ENCODE results near the gene KCNMA1. TPM values are rescaled to one million over a fixed set of nuclear protein-coding genes. Genes with fewer than 3 reads are reported as not detected.

Gene KCNMA1
- total RNA-seq, 1 experiment from 2014 or later = 0.70 TPM

DNA sequence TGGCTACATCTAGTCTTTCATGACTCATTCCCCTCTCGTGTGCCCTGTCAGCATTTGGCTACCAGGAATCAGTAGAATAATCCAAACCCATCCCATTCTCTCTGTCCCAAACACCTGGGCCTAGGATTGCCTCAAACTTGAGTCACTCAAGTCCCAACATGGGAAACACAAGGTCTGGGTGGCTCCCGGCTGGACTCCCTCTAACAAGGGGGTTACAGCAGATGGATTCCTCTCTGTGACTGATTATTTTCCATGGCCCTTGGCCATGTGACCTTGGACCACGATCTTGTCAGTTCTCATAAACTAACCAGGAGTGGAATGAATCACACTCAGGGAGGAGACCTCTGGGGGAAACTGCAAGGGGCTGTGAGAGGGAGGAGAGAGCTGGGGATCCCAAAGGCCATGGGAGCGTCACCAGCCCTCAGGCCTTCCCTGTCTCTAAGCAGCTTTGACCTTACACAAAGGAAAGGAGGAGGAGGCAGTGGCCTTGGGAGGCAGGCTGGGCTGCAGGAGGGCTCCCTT lies 533.1 kb downstream of the KCNMA1 start:
- intact Hi-C loops (cut with micrococcal nuclease; ENCODE audit: unreplicated experiment) = no loop called here
- Histone ChIP-seq H3K4me3 (no peak overlapping the region), H4K20me1 (ENCODE audit: insufficient read depth) (no peaks in the 10 kb centered on the region), H3K27ac (no peak overlapping the region), H3K9me2 (ENCODE audit: insufficient read depth) (no peaks in the 10 kb centered on the region), H3F3A (ENCODE audit: insufficient read depth, low read depth) (no peaks in the 10 kb centered on the region), H2AFZ (no peak overlapping the region), H3K27me3 (ENCODE audit: insufficient read depth, low read depth) (no peaks in the 10 kb centered on the region; the same call in 1 of the 2 replicates), H3K4me1 (replicated peaks; ENCODE audit: insufficient read depth) (no peaks in the 10 kb centered on the region), H3K79me2 (ENCODE audit: low read depth) (no peaks in the 10 kb centered on the region), H3K4me2 (no peak overlapping the region), H3K9me3 (ENCODE audit: insufficient read depth, low read depth) (no peaks in the 10 kb centered on the region), H3K36me3 (ENCODE audit: low read depth) (no peaks in the 10 kb centered on the region)
- DNase-seq = no peak
- BruUV-seq (replicated peaks) = no TSS peak
- TF ChIP-seq EZH2 (IDR thresholded peaks at IDR 0.05; ENCODE audit: low read depth) = no peak
- TF ChIP-seq, protein P1, sequence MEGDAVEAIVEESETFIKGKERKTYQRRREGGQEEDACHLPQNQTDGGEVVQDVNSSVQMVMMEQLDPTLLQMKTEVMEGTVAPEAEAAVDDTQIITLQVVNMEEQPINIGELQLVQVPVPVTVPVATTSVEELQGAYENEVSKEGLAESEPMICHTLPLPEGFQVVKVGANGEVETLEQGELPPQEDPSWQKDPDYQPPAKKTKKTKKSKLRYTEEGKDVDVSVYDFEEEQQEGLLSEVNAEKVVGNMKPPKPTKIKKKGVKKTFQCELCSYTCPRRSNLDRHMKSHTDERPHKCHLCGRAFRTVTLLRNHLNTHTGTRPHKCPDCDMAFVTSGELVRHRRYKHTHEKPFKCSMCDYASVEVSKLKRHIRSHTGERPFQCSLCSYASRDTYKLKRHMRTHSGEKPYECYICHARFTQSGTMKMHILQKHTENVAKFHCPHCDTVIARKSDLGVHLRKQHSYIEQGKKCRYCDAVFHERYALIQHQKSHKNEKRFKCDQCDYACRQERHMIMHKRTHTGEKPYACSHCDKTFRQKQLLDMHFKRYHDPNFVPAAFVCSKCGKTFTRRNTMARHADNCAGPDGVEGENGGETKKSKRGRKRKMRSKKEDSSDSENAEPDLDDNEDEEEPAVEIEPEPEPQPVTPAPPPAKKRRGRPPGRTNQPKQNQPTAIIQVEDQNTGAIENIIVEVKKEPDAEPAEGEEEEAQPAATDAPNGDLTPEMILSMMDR (conservative IDR thresholded peaks at IDR 0.05) = no peak
- ChIA-PET CTCF (no interaction called here), POLR2A (ENCODE audit: unreplicated experiment) (no interaction called here)

DNA sequence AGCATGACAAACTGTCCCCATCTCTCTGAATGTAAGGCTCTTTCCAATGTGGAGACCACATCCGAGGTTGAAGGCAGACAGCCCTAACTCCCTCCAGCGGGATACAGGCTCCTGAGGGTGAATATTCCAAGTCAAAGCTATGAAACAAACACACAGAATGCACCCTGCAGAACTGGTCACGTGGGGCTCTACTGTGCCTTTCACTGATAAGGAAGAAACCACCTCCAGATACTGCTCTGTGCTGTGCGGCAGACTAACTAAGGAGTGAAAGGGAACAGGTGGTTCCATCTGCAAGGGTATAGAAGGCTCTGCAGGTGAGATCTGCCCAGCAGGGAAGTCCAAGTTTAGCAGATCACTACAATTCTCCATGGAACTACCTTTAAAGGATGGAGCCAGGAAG lies 534.4 kb downstream of the KCNMA1 start:
- Histone ChIP-seq H2AFZ (no peak overlapping the region), H3K4me1 (replicated peaks; ENCODE audit: insufficient read depth) (no peaks in the 10 kb centered on the region), H4K20me1 (ENCODE audit: insufficient read depth) (no peaks in the 10 kb centered on the region), H3K27me3 (ENCODE audit: insufficient read depth, low read depth) (no peaks in the 10 kb centered on the region; the same call in 1 of the 2 replicates), H3K27ac (no peak overlapping the region), H3K79me2 (ENCODE audit: low read depth) (no peaks in the 10 kb centered on the region), H3K4me2 (no peak overlapping the region), H3K9me2 (ENCODE audit: insufficient read depth) (no peaks in the 10 kb centered on the region), H3K4me3 (no peak overlapping the region), H3F3A (ENCODE audit: insufficient read depth, low read depth) (no peaks in the 10 kb centered on the region), H3K9me3 (ENCODE audit: insufficient read depth, low read depth) (no peaks in the 10 kb centered on the region), H3K36me3 (ENCODE audit: low read depth) (no peaks in the 10 kb centered on the region)
- CTCF ChIA-PET = no interaction called here
- DNase-seq = no peak
- no TSS peak for BruUV-seq (replicated peaks)
- POLR2A ChIA-PET (ENCODE audit: unreplicated experiment) = no interaction called here
- intact Hi-C loops (cut with micrococcal nuclease; ENCODE audit: unreplicated experiment) = no loop called here
- no peak for TF ChIP-seq EZH2 (IDR thresholded peaks at IDR 0.05; ENCODE audit: low read depth)
- TF ChIP-seq, protein P1 (conservative IDR thresholded peaks at IDR 0.05) = no peak

DNA sequence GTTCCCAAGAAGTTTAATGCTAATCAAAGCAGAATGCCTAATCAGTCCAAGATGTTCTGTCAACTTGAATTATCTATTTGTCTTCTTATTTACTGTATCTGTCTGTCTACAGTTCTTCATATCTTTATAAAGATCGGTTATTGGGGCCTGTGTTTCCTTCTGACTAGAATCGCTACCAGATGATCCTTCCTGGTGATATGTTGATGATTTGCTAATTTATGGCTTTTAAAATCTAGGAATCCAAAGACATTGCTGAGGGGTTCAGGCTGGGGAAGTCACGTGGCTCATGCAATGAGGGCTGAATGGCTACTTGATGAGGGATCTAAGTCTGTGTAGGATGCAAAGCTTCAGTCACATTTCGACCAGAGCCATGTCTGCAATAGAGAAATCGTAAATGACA lies 536.3 kb downstream of the KCNMA1 start:
- Histone ChIP-seq H3F3A (ENCODE audit: insufficient read depth, low read depth) (no peaks in the 10 kb centered on the region), H2AFZ (no peak overlapping the region), H3K27ac (no peak overlapping the region), H3K9me3 (ENCODE audit: insufficient read depth, low read depth) (no peaks in the 10 kb centered on the region), H3K4me2 (no peak overlapping the region), H3K4me1 (replicated peaks; ENCODE audit: insufficient read depth) (no peaks in the 10 kb centered on the region), H3K27me3 (ENCODE audit: insufficient read depth, low read depth) (no peaks in the 10 kb centered on the region; the same call in 1 of the 2 replicates), H3K79me2 (ENCODE audit: low read depth) (no peaks in the 10 kb centered on the region), H3K9me2 (ENCODE audit: insufficient read depth) (no peaks in the 10 kb centered on the region), H4K20me1 (ENCODE audit: insufficient read depth) (no peaks in the 10 kb centered on the region), H3K36me3 (ENCODE audit: low read depth) (no peaks in the 10 kb centered on the region), H3K4me3 (no peak overlapping the region)
- TF ChIP-seq, protein P1 (conservative IDR thresholded peaks at IDR 0.05) = no peak
- TF ChIP-seq EZH2 (IDR thresholded peaks at IDR 0.05; ENCODE audit: low read depth) = no peak
- BruUV-seq (replicated peaks) = no TSS peak
- intact Hi-C loops (cut with micrococcal nuclease; ENCODE audit: unreplicated experiment) = no loop called here
- no peak for DNase-seq
- POLR2A ChIA-PET (ENCODE audit: unreplicated experiment) = no interaction called here
- CTCF ChIA-PET = no interaction called here

Data from PC-9 (cell line).